ENCODE results near the gene GPR32. TPM values are rescaled to one million over a fixed set of nuclear protein-coding genes. Genes with fewer than 3 reads are reported as not detected.
A peak's percentile ranks its signal among the peaks of the same experiment; 100 is the strongest.
"Not testable (repeated sequence)": the region's sequence is repeated elsewhere in the genome, so short reads cannot be mapped to it uniquely, and the experiment has no call there.

The GPR32 gene
- total RNA-seq, 1 donor from 2014 or later = not detected

- DNase-seq (ENCODE audit: low read depth in 2 of 2) = not testable (repeated sequence)
Measured at GRCh38 chr19:50747141-50747540, 23.1 kb upstream of the GPR32 start.

- no peak for DNase-seq (ENCODE audit: low read depth in 2 of 2)
Measured at GRCh38 chr19:50749490-50749889, 20.8 kb upstream of the GPR32 start.

GRCh38 chr19:50750010-50750409 is 20.3 kb upstream of the GPR32 start:
- DNase-seq (ENCODE audit: low read depth in 2 of 2) = no peak

GRCh38 chr19:50753879-50754278 is 16.4 kb upstream of the GPR32 start:
- no peak for DNase-seq (ENCODE audit: low read depth in 2 of 2)

- not testable (repeated sequence) for DNase-seq (ENCODE audit: low read depth in 2 of 2)
Measured at GRCh38 chr19:50756244-50756643, 14.0 kb upstream of the GPR32 start.

GRCh38 chr19:50757624-50758023 is 12.6 kb upstream of the GPR32 start:
- DNase-seq (ENCODE audit: low read depth in 2 of 2) = not testable (repeated sequence)

GRCh38 chr19:50759076-50759475 is 11.2 kb upstream of the GPR32 start:
- not testable (repeated sequence) for DNase-seq (ENCODE audit: low read depth in 2 of 2)

- DNase-seq (ENCODE audit: low read depth in 2 of 2) = peak; percentile 38 to 43
Measured at GRCh38 chr19:50759886-50760285, 10.4 kb upstream of the GPR32 start.

GRCh38 chr19:50761501-50761900 is 8.8 kb upstream of the GPR32 start:
- DNase-seq (ENCODE audit: low read depth in 2 of 2) = not testable (repeated sequence)

- not testable (repeated sequence) for DNase-seq (ENCODE audit: low read depth in 2 of 2)
Measured at GRCh38 chr19:50763521-50763920, 6.7 kb upstream of the GPR32 start.

GRCh38 chr19:50764409-50764808 is 5.9 kb upstream of the GPR32 start:
- no peak for DNase-seq (ENCODE audit: low read depth in 2 of 2)

- DNase-seq (ENCODE audit: low read depth in 2 of 2) = not testable (repeated sequence)
Measured at GRCh38 chr19:50766746-50767145, 3.5 kb upstream of the GPR32 start.

- not testable (repeated sequence) for DNase-seq (ENCODE audit: low read depth in 2 of 2)
Measured at GRCh38 chr19:50767263-50767662, 3.0 kb upstream of the GPR32 start.

- no peak for DNase-seq (ENCODE audit: low read depth in 2 of 2)
Measured at GRCh38 chr19:50768277-50768676, 2.0 kb upstream of the GPR32 start.

- no peak for DNase-seq (ENCODE audit: low read depth in 2 of 2)
Measured at GRCh38 chr19:50770888-50771287, 624 bp downstream of the GPR32 start.

- peak; percentile 41 to 49 for DNase-seq (ENCODE audit: low read depth in 2 of 2)
Measured at GRCh38 chr19:50772476-50772875, 2.2 kb downstream of the GPR32 start.

GRCh38 chr19:50772912-50773311 is 2.6 kb downstream of the GPR32 start:
- not testable (repeated sequence) for DNase-seq (ENCODE audit: low read depth in 2 of 2)

- not testable (repeated sequence) for DNase-seq (ENCODE audit: low read depth in 2 of 2)
Measured at GRCh38 chr19:50773454-50773853, 3.2 kb downstream of the GPR32 start.

- no peak for DNase-seq (ENCODE audit: low read depth in 2 of 2)
Measured at GRCh38 chr19:50776131-50776530, 5.9 kb downstream of the GPR32 start.

- DNase-seq (ENCODE audit: low read depth in 2 of 2) = no peak
Measured at GRCh38 chr19:50777261-50777660, 7.0 kb downstream of the GPR32 start.

- no peak for DNase-seq (ENCODE audit: low read depth in 2 of 2)
Measured at GRCh38 chr19:50777830-50778303, 7.6 kb downstream of the GPR32 start.

GRCh38 chr19:50778906-50779430 is 8.7 kb downstream of the GPR32 start:
- DNase-seq (ENCODE audit: low read depth in 2 of 2) = no peak

- DNase-seq (ENCODE audit: low read depth in 2 of 2) = no peak
Measured at GRCh38 chr19:50779504-50780457, 9.5 kb downstream of the GPR32 start.

Measured in lung microvascular endothelial cell (primary cell).